Prostate gland (tissue), 2 donors: ENCODE results near the gene SCMH1. TPM values are rescaled to one million over a fixed set of nuclear protein-coding genes. Genes with fewer than 3 reads are reported as not detected.

Experiments
- DNase-seq: peaks from one replicate; pipeline ENCODE4 v3.0.0-alpha.2; 2019; ENCODE audit warnings: low spot score
- H3K27ac ChIP-seq, 2 donors: fragments of 200-600 bp; sonication (generic); 2 replicates each; pipeline ENCODE4 v1.5.1; 2017 to 2019
- H3K27me3 ChIP-seq: fragments of 200-600 bp; sonication (generic); replicated peaks from 2 replicates; pipeline ENCODE4 v1.5.1; 2019; ENCODE audit not compliant: insufficient read depth
- H3K36me3 ChIP-seq, 2 donors: fragments of 200-600 bp; sonication (generic); 1 replicate in 1 of 2; 2 replicates in 1 of 2; pipeline versions ENCODE4 v1.5.1 to v1.8.1; 2017 to 2019
- H3K4me1 ChIP-seq: fragments of 200-600 bp; sonication (generic); replicated peaks from 2 replicates; pipeline ENCODE4 v1.5.1; 2019
- H3K4me3 ChIP-seq, 2 donors: fragments of 200-600 bp; sonication (generic); 2 replicates each; pipeline ENCODE4 v1.5.1; 2017 to 2019
- H3K9me3 ChIP-seq: fragments of 200-600 bp; sonication (generic); 2 replicates; pipeline ENCODE4 v1.5.1; 2017
- CTCF ChIP-seq, 4 experiments: fragments of 200-600 bp in 2 of 4; fragments of 450-650 bp in 2 of 4; sonication (generic) in 2 of 4; IDR thresholded peaks; 1 replicate in 3 of 4; 2 replicates in 1 of 4; pipeline ENCODE4 v1.5.1; 2016 to 2019; ENCODE audit warnings: antibody characterized with exemption in 4 of 4, mild to moderate bottlenecking in 2 of 4, moderate library complexity in 2 of 4
- POLR2A ChIP-seq: fragments of 450-650 bp; IDR thresholded peaks from one replicate; pipeline ENCODE4 v1.6.1; 2016; ENCODE audit warnings: antibody characterized with exemption, mild to moderate bottlenecking
- POLR2AphosphoS5 ChIP-seq: sonication (generic); formaldehyde crosslinking; IDR thresholded peaks from one replicate; pipeline ENCODE4 v1.6.1; 2017; ENCODE audit warnings: antibody characterized with exemption
- WGBS: methylation state at CpG from one replicate; pipeline ENCODE4 v1.1.5; 2018; 5-methylcytosine and 5-hydroxymethylcytosine counted together
- intact Hi-C: fragments of 100-400 bp; cut with DNase I; formaldehyde crosslinking; loops from one replicate; pipeline ENCODE4 v1.14.2; 2022
- total RNA-seq, 2 donors: library from RNA; depleted of rRNA; stranded (reverse); fragments of >200 nt; gene quantifications; one replicate each; pipeline ENCODE4 v1.1.0, GENCODE V29; 2016

SCMH1 gene
- total RNA-seq, 2 donors from 2014 or later: 49.0 to 62.7 TPM

- H3K27me3 ChIP-seq: no peaks in the 10 kb centered on the region
- 32% methylated on average over 2 of the region's 2 CpGs for WGBS
- H3K9me3 ChIP-seq: no peaks in the 10 kb centered on the region
- intact Hi-C loops: no loop called here
- TF ChIP-seq POLR2A (no peak), POLR2AphosphoS5 (no peak), CTCF (IDR thresholded peaks at IDR 0.05) (no peak)
- H3K27ac ChIP-seq: no peak overlapping the region
- H3K4me1 ChIP-seq: no peaks in the 10 kb centered on the region
- no peaks in the 10 kb centered on the region for H3K36me3 ChIP-seq
- H3K4me3 ChIP-seq: no peak overlapping the region
- no peak for DNase-seq
Observed at GRCh38 chr1:41222496-41222895, 19.6 kb downstream of the SCMH1 start.

GRCh38 chr1:41221995-41222394 lies 20.1 kb downstream of the SCMH1 start:
- Histone ChIP-seq H3K4me3 (no peak overlapping the region), H3K27me3 (no peaks in the 10 kb centered on the region), H3K27ac (no peak overlapping the region), H3K4me1 (no peaks in the 10 kb centered on the region), H3K36me3 (no peaks in the 10 kb centered on the region), H3K9me3 (no peaks in the 10 kb centered on the region)
- DNase-seq: no peak
- TF ChIP-seq POLR2A: no peak
- no peak for TF ChIP-seq CTCF (IDR thresholded peaks at IDR 0.05)
- no peak for TF ChIP-seq POLR2AphosphoS5
- intact Hi-C loops: no loop called here

- TF ChIP-seq POLR2AphosphoS5: no peak
- no peak for TF ChIP-seq CTCF (IDR thresholded peaks at IDR 0.05)
- no peak for TF ChIP-seq POLR2A
- Histone ChIP-seq H3K36me3 (no peaks in the 10 kb centered on the region), H3K27me3 (no peaks in the 10 kb centered on the region), H3K4me3 (no peak overlapping the region), H3K4me1 (peaks cover 6% of the 10 kb centered on the region), H3K27ac (no peak overlapping the region), H3K9me3 (no peaks in the 10 kb centered on the region)
- WGBS: 92% methylated on average over 1 of the region's 1 CpG
- DNase-seq: no peak
- intact Hi-C loops: no loop called here
Observed at GRCh38 chr1:41218152-41218551, 24.0 kb downstream of the SCMH1 start.

- intact Hi-C loops: no loop called here
- H3K27ac ChIP-seq: no peak overlapping the region
- no peak for DNase-seq
- TF ChIP-seq POLR2A: no peak
- TF ChIP-seq POLR2AphosphoS5: no peak
- no peak for TF ChIP-seq CTCF (IDR thresholded peaks at IDR 0.05)
- H3K4me3 ChIP-seq: no peak overlapping the region
- H3K4me1 ChIP-seq: peaks cover 6% of the 10 kb centered on the region
- H3K9me3 ChIP-seq: no peaks in the 10 kb centered on the region
- H3K27me3 ChIP-seq: no peaks in the 10 kb centered on the region
- WGBS: 96% methylated on average over 1 of the region's 1 CpG
- no peaks in the 10 kb centered on the region for H3K36me3 ChIP-seq
Observed at GRCh38 chr1:41217441-41217840, 24.7 kb downstream of the SCMH1 start.

GRCh38 chr1:41215623-41216022 lies 26.5 kb downstream of the SCMH1 start:
- no peak overlapping the region for H3K27ac ChIP-seq
- intact Hi-C loops: no loop called here
- H3K36me3 ChIP-seq: no peaks in the 10 kb centered on the region
- H3K27me3 ChIP-seq: no peaks in the 10 kb centered on the region
- no peak overlapping the region for H3K4me3 ChIP-seq
- DNase-seq: no peak
- H3K4me1 ChIP-seq: peaks cover 6% of the 10 kb centered on the region
- TF ChIP-seq POLR2AphosphoS5 (no peak), POLR2A (no peak), CTCF (IDR thresholded peaks at IDR 0.05) (no peak)
- no peaks in the 10 kb centered on the region for H3K9me3 ChIP-seq
